HEK293T (cell line): Measurements from ENCODE around the gene UTP18.
A peak's percentile ranks its signal among the peaks of the same experiment; 100 is the strongest.
"Not testable (repeated sequence)": the region's sequence is repeated elsewhere in the genome, so short reads cannot be mapped to it uniquely, and the experiment has no call there.

Experiments
- CTCF ChIA-PET: fragments of 350-600 bp; formaldehyde crosslinking; extraction: SDS; loops from one replicate; lab custom pipeline; 2021; ENCODE audit warnings: antibody characterized with exemption, inconsistent platforms; lab: Yijun Ruan, JAX
- POLR2A ChIA-PET: fragments of 350-600 bp; formaldehyde crosslinking; extraction: SDS; loops from one replicate; lab custom pipeline; 2020; ENCODE audit warnings: antibody characterized with exemption, inconsistent platforms; lab: Yijun Ruan, JAX
- DNase-seq: peaks from one replicate; pipeline ENCODE4 v3.0.0; 2012; ENCODE audit warnings: mixed read lengths; ENCODE audit errors: extremely low spot score
- ARNT ChIP-seq: fragments of 450-650 bp; IDR thresholded peaks from 2 replicates; pipeline ENCODE4 v1.6.1; 2017; ENCODE audit warnings: mild to moderate bottlenecking
- BHLHE40 ChIP-seq: fragments of 450-650 bp; IDR thresholded peaks from 2 replicates; pipeline ENCODE4 v1.6.1; 2016; ENCODE audit warnings: mild to moderate bottlenecking, moderate library complexity, borderline replicate concordance
- ELF4 ChIP-seq: fragments of 450-650 bp; IDR thresholded peaks from 2 replicates; pipeline ENCODE4 v1.6.1; 2017; ENCODE audit warnings: antibody characterized with exemption
- FOXA1 ChIP-seq: fragments of 450-650 bp; IDR thresholded peaks from 2 replicates; pipeline ENCODE4 v1.6.1; 2016; ENCODE audit warnings: mild to moderate bottlenecking
- FOXK2 ChIP-seq: fragments of 450-650 bp; IDR thresholded peaks from 2 replicates; pipeline ENCODE4 v1.6.1; 2016; ENCODE audit warnings: mild to moderate bottlenecking
- FOXM1 ChIP-seq: fragments of 450-650 bp; IDR thresholded peaks from 2 replicates; pipeline ENCODE4 v1.6.1; 2017; ENCODE audit warnings: mild to moderate bottlenecking, borderline replicate concordance
- HDGF ChIP-seq: fragments of 450-650 bp; IDR thresholded peaks from 2 replicates; pipeline ENCODE4 v1.6.1; 2017; ENCODE audit warnings: antibody characterized with exemption, borderline replicate concordance
- L3MBTL2 ChIP-seq: fragments of 450-650 bp; conservative IDR thresholded peaks from 2 replicates; pipeline ENCODE4 v1.6.1; 2016; ENCODE audit warnings: mild to moderate bottlenecking
- LEF1 ChIP-seq: fragments of 450-650 bp; IDR thresholded peaks from 2 replicates; pipeline ENCODE4 v1.6.1; 2017; ENCODE audit warnings: mild to moderate bottlenecking, borderline replicate concordance
- NFRKB ChIP-seq: fragments of 450-650 bp; IDR thresholded peaks from 2 replicates; pipeline ENCODE4 v1.6.1; 2016; ENCODE audit warnings: mild to moderate bottlenecking, moderate library complexity
- PKNOX1 ChIP-seq: fragments of 450-650 bp; IDR thresholded peaks from 2 replicates; pipeline ENCODE4 v1.6.1; 2016
- SP1 ChIP-seq: fragments of 450-650 bp; IDR thresholded peaks from 2 replicates; pipeline ENCODE4 v1.6.1; 2017
- SUZ12 ChIP-seq: fragments of 450-650 bp; IDR thresholded peaks from 2 replicates; pipeline ENCODE4 v1.6.1; 2016; ENCODE audit warnings: mild to moderate bottlenecking
- TARDBP ChIP-seq: fragments of 450-650 bp; IDR thresholded peaks from 2 replicates; pipeline ENCODE4 v1.6.1; 2016
- ZNF384 ChIP-seq: fragments of 450-650 bp; IDR thresholded peaks from 2 replicates; pipeline ENCODE4 v1.6.1; 2016

UTP18 gene

GRCh38 chr17:51319186-51319585 is 58.8 kb downstream of the UTP18 start:
- TF ChIP-seq FOXA1 (no peak), BHLHE40 (no peak), HDGF (no peak)
- CTCF ChIA-PET: no interaction called here
- no peak for DNase-seq
- POLR2A ChIA-PET: no interaction called here

- DNase-seq: peak; percentile 42
- POLR2A ChIA-PET: no interaction called here
- peak; percentile 71 for TF ChIP-seq PKNOX1
- no peak for TF ChIP-seq ARNT
- TF ChIP-seq SP1: no peak
- CTCF ChIA-PET: interaction anchor here (0.6 kb wide), 1 partner anchor 9 kb away, joined by 4 read pairs; no protein-coding TSS in a partner anchor
These were observed 62.2 kb downstream of the UTP18 start for GRCh38 chr17:51322390-51323029.

GRCh38 chr17:51325471-51325870 is 65.1 kb downstream of the UTP18 start:
- POLR2A ChIA-PET: no interaction called here
- DNase-seq: no peak
- CTCF ChIA-PET: no interaction called here
- TF ChIP-seq NFRKB (no peak), PKNOX1 (no peak), FOXK2 (no peak), SUZ12 (no peak), BHLHE40 (no peak), ZNF384 (no peak), FOXM1 (no peak)

GRCh38 chr17:51330861-51331503 is 70.6 kb downstream of the UTP18 start:
- CTCF ChIA-PET, DNase-seq: not testable (repeated sequence)
- POLR2A ChIA-PET: interaction anchor here (0.6 kb wide), 1 partner anchor 140 kb away, joined by 3 read pairs; no protein-coding TSS in a partner anchor

GRCh38 chr17:51335006-51335590 is 74.8 kb downstream of the UTP18 start:
- CTCF ChIA-PET: no interaction called here
- no peak for DNase-seq
- POLR2A ChIA-PET: no interaction called here
- TF ChIP-seq ELF4: no peak

GRCh38 chr17:51335883-51336822 is 75.8 kb downstream of the UTP18 start:
- TF ChIP-seq SP1 (no peak), NFRKB (no peak), FOXM1 (no peak), PKNOX1 (no peak), ELF4 (no peak), BHLHE40 (no peak), LEF1 (no peak), HDGF (no peak), ARNT (no peak), SUZ12 (no peak), TARDBP (no peak), FOXA1 (no peak), L3MBTL2 (no peak), ZNF384 (no peak), FOXK2 (no peak)
- no peak for DNase-seq
- ChIA-PET CTCF (interaction anchor here (0.6 kb wide), 1 partner anchor 44 kb away, joined by 3 read pairs; no protein-coding TSS in a partner anchor), POLR2A (no interaction called here)
